SK-N-DZ (cell line): ENCODE data around the gene CAMK1D.
"Not testable (repeated sequence)": the region's sequence is repeated elsewhere in the genome, so short reads cannot be mapped to it uniquely, and the experiment has no call there.

Experiments used
- DNase-seq: peaks from one replicate; pipeline ENCODE4 v3.0.0-alpha.2; 2015; ENCODE audit warnings: low spot score

The CAMK1D gene

GRCh38 chr10:12841426-12841825 lies 492.1 kb downstream of the CAMK1D start:
- DNase-seq = no peak

GRCh38 chr10:12841826-12842225 lies 492.5 kb downstream of the CAMK1D start:
- DNase-seq = no peak

- DNase-seq = no peak
These were observed 493.0 kb downstream of the CAMK1D start for GRCh38 chr10:12842310-12842709.

DNA sequence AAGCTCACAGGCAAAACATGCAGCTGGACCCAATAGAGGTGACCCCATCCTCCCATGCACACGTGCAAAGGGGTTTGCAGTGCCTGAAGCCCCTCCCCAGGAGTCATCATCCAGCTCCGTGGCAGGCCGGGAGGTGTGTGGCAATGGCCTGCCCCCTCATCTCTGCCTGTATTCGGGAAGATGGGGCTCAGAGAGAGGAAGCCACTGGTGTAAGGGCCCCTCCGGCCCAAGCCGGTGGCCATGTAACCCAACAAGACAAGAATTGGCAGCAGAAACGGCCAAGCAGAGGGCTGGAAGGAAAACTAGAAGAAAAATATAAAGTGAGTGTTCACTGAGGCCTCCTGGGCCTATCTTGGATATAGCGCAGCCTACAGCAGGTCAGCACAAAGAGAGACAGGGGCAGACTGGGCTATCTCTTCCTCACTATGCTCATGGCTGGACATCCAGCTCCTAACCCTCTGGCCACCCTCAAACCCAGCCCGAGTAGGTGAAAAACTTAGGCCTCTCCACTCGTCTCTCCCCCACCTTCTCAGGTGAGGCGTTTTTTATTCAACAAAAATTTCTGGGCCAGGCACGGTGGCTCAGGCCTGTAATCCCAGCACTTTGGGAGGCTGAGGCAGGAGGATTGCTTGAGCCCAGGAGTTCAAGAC lies 494.1 kb downstream of the CAMK1D start:
- DNase-seq = no peak

DNA sequence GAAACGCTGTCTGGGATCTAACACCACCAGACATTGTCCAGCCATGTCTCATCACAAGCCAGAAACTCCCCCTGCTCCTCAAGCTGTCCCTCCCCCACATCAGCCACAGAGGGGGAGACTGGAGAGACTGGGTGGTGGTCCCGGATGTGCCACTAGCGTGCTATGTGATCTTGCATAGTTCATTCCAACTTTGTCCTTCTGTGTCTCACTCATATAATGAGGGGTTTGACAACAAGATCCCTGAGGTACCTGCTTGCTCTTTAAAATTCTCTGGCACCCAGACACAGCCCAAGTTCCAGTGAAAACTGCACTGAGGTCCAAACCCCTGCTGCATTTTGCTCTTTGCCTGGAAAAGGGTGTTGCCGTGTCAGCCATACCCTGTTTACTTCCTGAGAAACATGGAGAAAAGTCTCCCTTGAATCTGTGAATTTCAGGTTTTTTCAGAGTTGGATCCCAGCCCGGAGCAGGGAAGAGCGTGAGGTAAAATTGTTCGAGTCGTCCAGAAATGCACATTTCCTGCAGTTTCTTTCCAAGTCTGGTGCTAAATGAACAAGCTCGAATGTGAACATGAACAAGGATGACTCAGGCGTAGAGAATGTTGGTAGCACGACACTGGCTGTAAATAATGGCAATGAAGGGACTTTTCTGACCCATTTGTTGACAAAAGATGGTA lies 495.6 kb downstream of the CAMK1D start:
- no peak for DNase-seq

GRCh38 chr10:12846718-12847117 lies 497.4 kb downstream of the CAMK1D start:
- DNase-seq = no peak

- DNase-seq = peak; percentile 35
These were observed 498.1 kb downstream of the CAMK1D start for GRCh38 chr10:12847361-12847975.

- no peak for DNase-seq
These were observed 499.3 kb downstream of the CAMK1D start for GRCh38 chr10:12848439-12849173.

GRCh38 chr10:12849319-12850181 lies 500.2 kb downstream of the CAMK1D start:
- DNase-seq = peak; percentile 70

GRCh38 chr10:12852687-12853086 lies 503.3 kb downstream of the CAMK1D start:
- no peak for DNase-seq

DNA sequence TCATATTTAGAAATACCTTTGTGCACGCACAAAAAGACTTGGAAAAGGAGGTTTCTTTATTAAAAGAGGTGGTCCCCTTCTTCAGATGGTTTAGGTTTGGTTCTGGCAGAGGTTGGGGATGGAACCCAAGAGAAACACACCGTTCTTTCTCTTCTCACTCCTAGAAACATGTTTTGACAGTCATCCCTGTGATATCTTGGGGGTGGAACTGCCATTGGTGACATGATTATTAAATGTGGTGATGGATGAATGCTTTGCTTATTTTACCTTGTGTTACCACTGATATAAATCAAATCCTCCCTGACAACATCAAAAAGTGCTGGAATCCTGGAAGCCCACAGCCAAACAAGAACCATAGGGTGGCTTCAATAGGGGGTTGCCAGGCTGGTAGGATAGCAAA lies 505.6 kb downstream of the CAMK1D start:
- no peak for DNase-seq

DNA sequence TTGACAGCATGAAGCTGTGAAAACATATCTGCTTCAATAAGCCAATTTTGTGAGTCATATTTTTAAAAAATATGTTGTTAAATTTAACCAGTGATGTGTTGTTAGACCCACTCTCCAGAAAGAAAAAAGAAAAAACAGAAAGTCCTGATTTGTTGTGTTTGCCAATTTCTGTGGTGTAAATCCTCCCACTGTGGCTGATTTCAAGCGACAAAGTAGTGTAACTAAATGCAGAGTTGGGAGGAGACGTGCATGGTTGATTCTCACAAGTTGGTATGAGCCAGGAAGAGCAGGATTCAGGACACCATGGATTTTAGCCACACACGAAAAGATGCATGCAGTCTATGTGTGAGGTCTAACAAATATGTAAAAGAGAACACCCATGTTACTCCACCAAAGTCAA lies 513.1 kb downstream of the CAMK1D start:
- no peak for DNase-seq

GRCh38 chr10:12865515-12865914 lies 516.2 kb downstream of the CAMK1D start:
- DNase-seq = not testable (repeated sequence)

DNA sequence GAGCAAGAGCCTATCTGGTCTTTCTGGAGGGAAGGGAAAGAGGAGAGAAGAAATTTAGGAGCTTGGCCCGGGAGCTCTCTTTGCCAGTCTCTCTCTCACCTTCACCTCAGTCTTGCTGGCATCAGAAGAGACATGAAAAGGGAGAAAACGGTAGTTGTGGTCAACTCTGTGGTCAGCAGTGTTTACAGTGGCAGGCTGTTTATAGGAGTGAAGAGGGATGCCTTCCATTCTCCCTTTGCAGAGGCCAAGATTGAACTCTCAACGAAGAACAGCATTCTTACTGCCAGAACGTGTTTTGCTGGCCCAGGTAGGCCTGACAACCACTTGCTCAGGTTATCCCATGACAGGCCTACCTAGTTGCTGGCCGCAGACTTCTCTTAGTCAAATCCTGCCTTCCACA lies 518.9 kb downstream of the CAMK1D start:
- no peak for DNase-seq

DNA sequence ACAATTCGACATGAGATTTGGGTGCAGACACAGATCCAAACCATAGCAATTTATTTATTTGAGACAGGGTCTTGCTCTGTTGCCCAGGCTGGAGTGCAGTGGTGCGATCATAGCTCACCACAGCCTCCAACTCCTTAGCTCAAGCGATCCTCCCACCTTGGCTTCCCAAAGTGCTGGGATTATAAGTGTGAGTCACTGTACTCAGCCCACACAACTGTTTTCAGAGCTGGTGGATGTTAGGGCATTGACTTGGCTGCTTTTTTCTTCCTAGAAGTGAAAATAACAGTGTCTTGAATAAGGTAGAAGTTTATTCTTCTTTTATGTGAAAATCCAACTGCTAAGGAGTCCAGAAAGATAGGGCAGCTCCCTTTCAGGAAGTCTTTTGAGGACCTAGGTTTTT lies 520.1 kb downstream of the CAMK1D start:
- DNase-seq = no peak

DNA sequence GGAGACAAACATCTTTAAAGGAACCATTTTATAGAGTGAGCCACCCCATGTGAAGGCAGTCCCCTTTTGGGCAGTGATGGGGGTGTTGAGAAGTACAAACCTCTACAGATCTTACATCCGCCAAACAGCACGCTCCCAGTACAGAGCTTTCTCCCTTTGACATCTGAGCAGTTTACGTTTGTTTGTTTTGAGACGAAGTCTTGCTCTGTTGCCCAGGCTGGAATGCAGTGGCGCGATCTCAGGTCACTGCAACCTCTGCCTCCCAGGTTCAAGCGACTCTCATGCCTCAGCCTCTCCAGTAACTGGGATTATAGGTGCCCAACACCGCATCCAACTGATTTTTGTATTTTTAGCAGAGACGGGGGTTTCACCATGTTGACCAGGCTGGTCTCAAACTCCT lies 523.2 kb downstream of the CAMK1D start:
- DNase-seq = no peak

- no peak for DNase-seq
These were observed 523.8 kb downstream of the CAMK1D start for GRCh38 chr10:12873172-12873571.

DNA sequence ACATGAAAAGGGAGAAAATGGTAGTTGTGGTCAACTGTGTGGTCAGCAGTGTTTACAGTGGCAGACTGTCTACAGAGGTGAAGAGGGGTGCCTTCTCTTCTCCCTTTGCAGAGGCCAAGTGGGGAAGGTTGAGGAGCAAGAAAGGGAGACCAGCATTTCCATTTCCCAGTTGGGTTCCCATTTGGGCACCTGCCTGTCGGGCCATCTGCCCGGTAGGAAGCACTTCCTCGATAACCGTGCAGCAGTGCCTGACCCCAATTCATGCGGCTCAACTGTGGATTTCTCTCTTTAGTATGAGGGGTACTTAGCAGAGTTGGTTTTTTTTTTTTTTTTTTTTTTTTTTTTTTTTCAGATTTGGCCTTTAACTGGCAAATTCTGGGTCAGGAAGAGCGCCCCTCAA lies 525.2 kb downstream of the CAMK1D start:
- DNase-seq = no peak

- DNase-seq = no peak
These were observed 525.8 kb downstream of the CAMK1D start for GRCh38 chr10:12875100-12875499.

DNA sequence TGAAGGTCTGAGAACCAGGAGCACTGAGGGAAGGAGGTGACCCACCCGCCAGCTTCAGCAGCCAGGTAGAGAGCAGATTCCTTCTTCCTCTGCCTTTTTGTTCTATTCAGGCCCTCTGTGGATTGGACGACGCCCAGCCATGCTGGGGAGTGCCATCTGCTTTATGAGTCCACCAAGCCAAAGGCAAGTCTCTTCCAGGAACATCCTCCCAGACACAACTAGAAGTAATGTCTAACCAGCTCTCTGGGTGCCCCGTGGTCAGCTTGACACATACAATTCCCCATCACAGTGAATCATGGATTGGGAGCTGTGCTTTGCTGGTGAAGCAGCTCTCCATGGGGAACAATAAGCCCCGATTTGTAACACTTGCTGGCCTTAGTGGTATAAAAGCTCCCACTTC lies 526.9 kb downstream of the CAMK1D start:
- no peak for DNase-seq

GRCh38 chr10:12877150-12877549 lies 527.8 kb downstream of the CAMK1D start:
- DNase-seq = no peak
